ENCODE measurements around the gene RBPJL. TPM values are rescaled to one million over a fixed set of nuclear protein-coding genes. Genes with fewer than 3 reads are reported as not detected.
A peak's percentile ranks its signal among the peaks of the same experiment; 100 is the strongest.

The RBPJL gene
- total RNA-seq, 1 donor from 2014 or later: not detected

- H3K4me1 Mint-ChIP-seq (ENCODE audit: unreplicated experiment): no peaks in the 10 kb centered on the region
- no peak overlapping the region for H3K4me3 Mint-ChIP-seq (ENCODE audit: unreplicated experiment)
- no peaks in the 10 kb centered on the region for H3K36me3 Mint-ChIP-seq (ENCODE audit: unreplicated experiment)
- no peak for DNase-seq (ENCODE audit: extremely low spot score, unreplicated experiment)
- H3K9me3 Mint-ChIP-seq (ENCODE audit: unreplicated experiment): no peaks in the 10 kb centered on the region
- H3K27me3 Mint-ChIP-seq (ENCODE audit: unreplicated experiment): peaks cover 8% of the 10 kb centered on the region
- TF ChIP-seq CTCF (IDR thresholded peaks at IDR 0.05): peak; percentile 29
- no peak overlapping the region for H3K27ac Mint-ChIP-seq (ENCODE audit: unreplicated experiment)
Observed at GRCh38 chr20:45300961-45301360, 5.7 kb upstream of the RBPJL start.

GRCh38 chr20:45301824-45302271 is 4.8 kb upstream of the RBPJL start:
- no peaks in the 10 kb centered on the region for H3K9me3 Mint-ChIP-seq (ENCODE audit: unreplicated experiment)
- H3K27me3 Mint-ChIP-seq (ENCODE audit: unreplicated experiment): peaks cover 4% of the 10 kb centered on the region
- no peak for DNase-seq (ENCODE audit: extremely low spot score, unreplicated experiment)
- H3K4me3 Mint-ChIP-seq (ENCODE audit: unreplicated experiment): no peak overlapping the region
- no peaks in the 10 kb centered on the region for H3K36me3 Mint-ChIP-seq (ENCODE audit: unreplicated experiment)
- H3K27ac Mint-ChIP-seq (ENCODE audit: unreplicated experiment): no peak overlapping the region
- TF ChIP-seq CTCF (IDR thresholded peaks at IDR 0.05): no peak
- H3K4me1 Mint-ChIP-seq (ENCODE audit: unreplicated experiment): no peaks in the 10 kb centered on the region

- H3K36me3 Mint-ChIP-seq (ENCODE audit: unreplicated experiment): no peaks in the 10 kb centered on the region
- TF ChIP-seq CTCF (IDR thresholded peaks at IDR 0.05): no peak
- H3K4me1 Mint-ChIP-seq (ENCODE audit: unreplicated experiment): no peaks in the 10 kb centered on the region
- no peak overlapping the region for H3K27ac Mint-ChIP-seq (ENCODE audit: unreplicated experiment)
- H3K9me3 Mint-ChIP-seq (ENCODE audit: unreplicated experiment): no peaks in the 10 kb centered on the region
- peaks cover 4% of the 10 kb centered on the region for H3K27me3 Mint-ChIP-seq (ENCODE audit: unreplicated experiment)
- no peak for DNase-seq (ENCODE audit: extremely low spot score, unreplicated experiment)
- H3K4me3 Mint-ChIP-seq (ENCODE audit: unreplicated experiment): no peak overlapping the region
Observed at GRCh38 chr20:45303586-45304463, 2.8 kb upstream of the RBPJL start.

- Mint-ChIP-seq H3K27ac (ENCODE audit: unreplicated experiment) (no peak overlapping the region), H3K4me1 (ENCODE audit: unreplicated experiment) (no peaks in the 10 kb centered on the region), H3K36me3 (ENCODE audit: unreplicated experiment) (no peaks in the 10 kb centered on the region), H3K9me3 (ENCODE audit: unreplicated experiment) (no peaks in the 10 kb centered on the region), H3K27me3 (ENCODE audit: unreplicated experiment) (peaks cover 4% of the 10 kb centered on the region), H3K4me3 (ENCODE audit: unreplicated experiment) (no peak overlapping the region)
- no peak for TF ChIP-seq CTCF (IDR thresholded peaks at IDR 0.05)
- DNase-seq (ENCODE audit: extremely low spot score, unreplicated experiment): no peak
Observed at GRCh38 chr20:45304464-45304999, 2.1 kb upstream of the RBPJL start.

GRCh38 chr20:45305262-45305661 is 1.4 kb upstream of the RBPJL start:
- Mint-ChIP-seq H3K4me3 (ENCODE audit: unreplicated experiment) (no peak overlapping the region), H3K4me1 (ENCODE audit: unreplicated experiment) (no peaks in the 10 kb centered on the region), H3K36me3 (ENCODE audit: unreplicated experiment) (no peaks in the 10 kb centered on the region)

More at GRCh38 chr20:45305262-45305661, 1.4 kb upstream of the RBPJL start:
- Mint-ChIP-seq H3K27me3 (ENCODE audit: unreplicated experiment) (peaks cover 4% of the 10 kb centered on the region), H3K27ac (ENCODE audit: unreplicated experiment) (no peak overlapping the region), H3K9me3 (ENCODE audit: unreplicated experiment) (no peaks in the 10 kb centered on the region)
- no peak for TF ChIP-seq CTCF (IDR thresholded peaks at IDR 0.05)
- no peak for DNase-seq (ENCODE audit: extremely low spot score, unreplicated experiment)
